Midbrain (tissue), 1 donor: ENCODE measurements around the gene KRT13.

ENCODE experiments used
- DNase-seq: peaks from one replicate; lab custom pipeline; 2025; lab: John Stamatoyannopoulos, UW

Gene KRT13

GRCh38 chr17:41466988-41467387 lies 38.4 kb downstream of the KRT13 start, which contains the start of gene KRT32:
KRT32 (minus strand) TSS chr17:41467386; CDS start chr17:41467325, 61 bp downstream.
- no peak for DNase-seq

GRCh38 chr17:41464682-41465081 lies 40.7 kb downstream of the KRT13 start:
- DNase-seq = no peak

- DNase-seq = no peak
Measured at GRCh38 chr17:41464173-41464572, 41.2 kb downstream of the KRT13 start.

- no peak for DNase-seq
Measured at GRCh38 chr17:41463746-41464145, 41.7 kb downstream of the KRT13 start.

- no peak for DNase-seq
Measured at GRCh38 chr17:41462705-41463104, 42.7 kb downstream of the KRT13 start.

- DNase-seq = no peak
Measured at GRCh38 chr17:41457676-41458075, 47.7 kb downstream of the KRT13 start.

GRCh38 chr17:41456204-41456603 lies 49.2 kb downstream of the KRT13 start:
- DNase-seq = no peak

- DNase-seq = no peak
Measured at GRCh38 chr17:41455236-41455635, 50.2 kb downstream of the KRT13 start.

GRCh38 chr17:41453066-41453465 lies 52.3 kb downstream of the KRT13 start:
- DNase-seq = no peak

- no peak for DNase-seq
Measured at GRCh38 chr17:41452281-41452680, 53.1 kb downstream of the KRT13 start.

- DNase-seq = no peak
Measured at GRCh38 chr17:41451154-41451728, 54.2 kb downstream of the KRT13 start.
